MG63 (cell line): Measurements from ENCODE around the gene ECEL1. TPM values are rescaled to one million over a fixed set of nuclear protein-coding genes. Genes with fewer than 3 reads are reported as not detected.

Source experiments
- DNase-seq: peaks from one replicate; pipeline ENCODE4 v3.0.0-alpha.2; 2020
- H3K27me3 ChIP-seq: fragments of 250-450 bp; sonication (Bioruptor Pico); 2 replicates; pipeline ENCODE4 v1.5.1; 2020; ENCODE audit warnings: mild to moderate bottlenecking, moderate library complexity
- H3K36me3 ChIP-seq: fragments of 250-450 bp; sonication (Bioruptor Pico); 2 replicates; pipeline ENCODE4 v1.5.1; 2020; ENCODE audit warnings: mild to moderate bottlenecking, moderate library complexity
- H3K4me3 ChIP-seq: fragments of 250-450 bp; sonication (Bioruptor Pico); 2 replicates; pipeline ENCODE4 v1.5.1; 2020; ENCODE audit warnings: mild to moderate bottlenecking, moderate library complexity
- H3K9me3 ChIP-seq: fragments of 250-450 bp; sonication (Bioruptor Pico); 2 replicates; pipeline ENCODE4 v1.5.1; 2020; ENCODE audit warnings: mild to moderate bottlenecking, moderate library complexity
- total RNA-seq: library from RNA; depleted of rRNA; stranded (reverse); fragments of >200 nt; shearing (Covaris generic); gene quantifications from 2 replicates; pipeline ENCODE4 v1.2.3, GENCODE V29; 2014; ENCODE audit warnings: low replicate concordance

ECEL1 gene
- total RNA-seq, 1 experiment from 2014 or later: not detected

GRCh38 chr2:232505856-232506255 lies 18.2 kb upstream of the ECEL1 start:
- no peak for DNase-seq
- peaks cover 9% of the 10 kb centered on the region; the same call in 1 of the 2 replicates for H3K27me3 ChIP-seq
- H3K4me3 ChIP-seq: no peak overlapping the region
- H3K36me3 ChIP-seq: no peaks in the 10 kb centered on the region
- H3K9me3 ChIP-seq: no peaks in the 10 kb centered on the region

GRCh38 chr2:232504438-232504837 lies 16.8 kb upstream of the ECEL1 start:
- no peak for DNase-seq
- no peaks in the 10 kb centered on the region for H3K9me3 ChIP-seq
- no peaks in the 10 kb centered on the region for H3K36me3 ChIP-seq
- H3K27me3 ChIP-seq: peaks cover 9% of the 10 kb centered on the region; the same call in 1 of the 2 replicates
- H3K4me3 ChIP-seq: no peak overlapping the region

GRCh38 chr2:232503809-232504323 lies 16.2 kb upstream of the ECEL1 start:
- H3K4me3 ChIP-seq: no peak overlapping the region
- peaks cover 9% of the 10 kb centered on the region; the same call in 1 of the 2 replicates for H3K27me3 ChIP-seq
- no peaks in the 10 kb centered on the region for H3K9me3 ChIP-seq
- no peak for DNase-seq
- H3K36me3 ChIP-seq: no peaks in the 10 kb centered on the region

- Histone ChIP-seq H3K36me3 (no peaks in the 10 kb centered on the region), H3K27me3 (peaks cover 9% of the 10 kb centered on the region; the same call in 1 of the 2 replicates), H3K9me3 (no peaks in the 10 kb centered on the region), H3K4me3 (no peak overlapping the region)
- DNase-seq: no peak
Measured at GRCh38 chr2:232502911-232503808, 15.5 kb upstream of the ECEL1 start.

- H3K9me3 ChIP-seq: no peaks in the 10 kb centered on the region
- H3K4me3 ChIP-seq: no peak overlapping the region
- no peaks in the 10 kb centered on the region for H3K36me3 ChIP-seq
- no peak for DNase-seq
- peaks cover 9% of the 10 kb centered on the region; the same call in 1 of the 2 replicates for H3K27me3 ChIP-seq
Measured at GRCh38 chr2:232502511-232502910, 14.9 kb upstream of the ECEL1 start.

- Histone ChIP-seq H3K9me3 (no peaks in the 10 kb centered on the region), H3K27me3 (peaks cover 9% of the 10 kb centered on the region; the same call in 1 of the 2 replicates), H3K4me3 (no peak overlapping the region), H3K36me3 (no peaks in the 10 kb centered on the region)
- no peak for DNase-seq
Measured at GRCh38 chr2:232501794-232502390, 14.3 kb upstream of the ECEL1 start.

- H3K4me3 ChIP-seq: no peak overlapping the region
- H3K36me3 ChIP-seq: no peaks in the 10 kb centered on the region
- H3K9me3 ChIP-seq: no peaks in the 10 kb centered on the region
- peaks cover 9% of the 10 kb centered on the region; the same call in 1 of the 2 replicates for H3K27me3 ChIP-seq
- no peak for DNase-seq
Measured at GRCh38 chr2:232501331-232501771, 13.7 kb upstream of the ECEL1 start.

- no peak for DNase-seq
- H3K36me3 ChIP-seq: no peaks in the 10 kb centered on the region
- peaks cover 4% of the 10 kb centered on the region; the same call in 1 of the 2 replicates for H3K27me3 ChIP-seq
- H3K9me3 ChIP-seq: no peaks in the 10 kb centered on the region
- H3K4me3 ChIP-seq: no peak overlapping the region
Measured at GRCh38 chr2:232498452-232498851, 10.8 kb upstream of the ECEL1 start.

GRCh38 chr2:232497348-232497747 lies 9.7 kb upstream of the ECEL1 start:
- H3K9me3 ChIP-seq: no peaks in the 10 kb centered on the region
- H3K4me3 ChIP-seq: no peak overlapping the region
- no peaks in the 10 kb centered on the region for H3K36me3 ChIP-seq
- DNase-seq: no peak
- H3K27me3 ChIP-seq: no peaks in the 10 kb centered on the region

- DNase-seq: no peak
- Histone ChIP-seq H3K9me3 (no peaks in the 10 kb centered on the region), H3K4me3 (no peak overlapping the region), H3K27me3 (no peaks in the 10 kb centered on the region), H3K36me3 (no peaks in the 10 kb centered on the region)
Measured at GRCh38 chr2:232496501-232497270, 9.1 kb upstream of the ECEL1 start.

- Histone ChIP-seq H3K9me3 (no peaks in the 10 kb centered on the region), H3K4me3 (no peak overlapping the region), H3K36me3 (no peaks in the 10 kb centered on the region), H3K27me3 (no peaks in the 10 kb centered on the region)
- DNase-seq: no peak
Measured at GRCh38 chr2:232495292-232495691, 7.7 kb upstream of the ECEL1 start.

GRCh38 chr2:232494542-232494941 lies 6.9 kb upstream of the ECEL1 start:
- H3K36me3 ChIP-seq: no peaks in the 10 kb centered on the region
- DNase-seq: no peak
- no peak overlapping the region for H3K4me3 ChIP-seq
- H3K9me3 ChIP-seq: no peaks in the 10 kb centered on the region
- H3K27me3 ChIP-seq: no peaks in the 10 kb centered on the region

GRCh38 chr2:232493701-232494474 lies 6.3 kb upstream of the ECEL1 start:
- no peak overlapping the region for H3K4me3 ChIP-seq
- H3K9me3 ChIP-seq: no peaks in the 10 kb centered on the region
- H3K27me3 ChIP-seq: no peaks in the 10 kb centered on the region
- DNase-seq: no peak
- no peaks in the 10 kb centered on the region for H3K36me3 ChIP-seq

GRCh38 chr2:232492963-232493700 lies 5.5 kb upstream of the ECEL1 start:
- Histone ChIP-seq H3K9me3 (no peaks in the 10 kb centered on the region), H3K36me3 (no peaks in the 10 kb centered on the region), H3K4me3 (no peak overlapping the region), H3K27me3 (no peaks in the 10 kb centered on the region)
- DNase-seq: no peak

GRCh38 chr2:232492236-232492848 lies 4.7 kb upstream of the ECEL1 start:
- H3K9me3 ChIP-seq: no peaks in the 10 kb centered on the region
- no peak for DNase-seq

More at GRCh38 chr2:232492236-232492848, 4.7 kb upstream of the ECEL1 start:
- no peaks in the 10 kb centered on the region for H3K27me3 ChIP-seq
- H3K36me3 ChIP-seq: no peaks in the 10 kb centered on the region
- H3K4me3 ChIP-seq: no peak overlapping the region
